Ovary (tissue), 9 donors: ENCODE results near the gene SFPQ. TPM values are rescaled to one million over a fixed set of nuclear protein-coding genes. Genes with fewer than 3 reads are reported as not detected.

Source experiments
- DNase-seq, 5 donors: peaks; one replicate each; pipeline ENCODE4 v3.0.0-alpha.2; 2019 to 2020
- H3K27ac ChIP-seq, 2 donors: fragments of 200-600 bp; one replicate each; pipeline versions ENCODE4 v1.5.1 to v1.8.0; 2019 to 2022
- H3K27me3 ChIP-seq: fragments of 200-600 bp; one replicate; pipeline ENCODE4 v1.8.0; 2022
- H3K36me3 ChIP-seq: fragments of 200-600 bp; sonication (generic); one replicate; pipeline ENCODE4 v1.5.1; 2019
- H3K4me1 ChIP-seq: one replicate; pipeline ENCODE4 v1.8.1; 2013; ENCODE audit warnings: mild to moderate bottlenecking, moderate library complexity; ENCODE audit not compliant: insufficient read depth
- H3K4me3 ChIP-seq: fragments of 200-600 bp; sonication (generic); one replicate; pipeline ENCODE4 v1.5.1; 2017
- H3K9me3 ChIP-seq, 2 donors: fragments of 200-600 bp in 1 of 2; sonication (generic) in 1 of 2; one replicate each; pipeline versions ENCODE4 v1.5.1 to v1.8.1; 2013 to 2019; ENCODE audit warnings: mild to moderate bottlenecking in 1 of 2, moderate library complexity in 1 of 2
- EP300 ChIP-seq: sonication (generic); formaldehyde crosslinking; IDR thresholded peaks from one replicate; pipeline ENCODE4 v1.6.1; 2017; ENCODE audit warnings: antibody characterized with exemption
- POLR2A ChIP-seq: fragments of 450-650 bp; IDR thresholded peaks from one replicate; pipeline ENCODE4 v1.6.1; 2017; ENCODE audit warnings: antibody characterized with exemption, mild to moderate bottlenecking, moderate library complexity
- WGBS, 3 donors: extraction: QIAGEN DNeasy Blood & Tissue Kit in 1 of 3; methylation state at CpG; one replicate each; pipeline versions ENCODE4 v1.1.5 to v1.1.7; 2013 to 2017; 5-methylcytosine and 5-hydroxymethylcytosine counted together
- intact Hi-C, 4 donors: fragments of 100-400 bp; cut with DNase I; formaldehyde crosslinking; loops; one replicate each; pipeline versions ENCODE4 v1.11.0 to v1.15.1; 2022 to 2023
- polyA plus RNA-seq, 2 donors: library from polyadenylated mRNA; stranded (reverse); fragments of 200-250 nt in 1 of 2; fragments of 350-450 nt in 1 of 2; fragmentation: Illumina TruSeq in 1 of 2; extraction: RNeasy Lipid Tissue Mini Kit (QIAGEN cat#74804) in 1 of 2; gene quantifications; one replicate each; pipeline ENCODE4 v1.2.3, GENCODE V29; 2013 to 2014
- total RNA-seq, 7 donors: library from RNA; depleted of rRNA in 2 of 7; stranded (reverse); fragments of >200 nt in 2 of 7; fragmentation: NEBNext Ultra II Directional in 3 of 7; extraction: Animal tissue kit (Norgen Biotek cat#: 25700) in 3 of 7; gene quantifications; one replicate each; pipeline versions ENCODE4 v1.1.0 to v1.2.4, GENCODE V29; 2016 to 2023
- TF ChIP-seq, protein P1 (sequence below), 3 donors: fragments of 450-650 bp in 2 of 3; fragments of 200-600 bp in 1 of 3; IDR thresholded peaks; one replicate each; pipeline versions ENCODE4 v1.5.1 to v1.8.0; 2016 to 2022; ENCODE audit warnings: antibody characterized with exemption in 3 of 3, mild to moderate bottlenecking in 1 of 3
- donor health status: DM: no; HTN: no; CAD: no; lungs with moderate emphysema.
- donor health status: DM: no; HTN: no; CAD: no.
- donor health status: Bipolar disorder and iron deficiency.
- donor health status: DM: yes; HTN: yes; CAD: no.
- donor health status: DM: no; HTN: no; CAD: no.
- donor health status: DM: yes; HTN: yes; CAD: no.

Gene SFPQ
- total and polyA plus RNA-seq, 9 donors, result 205 to 295 (median 270) TPM

DNA sequence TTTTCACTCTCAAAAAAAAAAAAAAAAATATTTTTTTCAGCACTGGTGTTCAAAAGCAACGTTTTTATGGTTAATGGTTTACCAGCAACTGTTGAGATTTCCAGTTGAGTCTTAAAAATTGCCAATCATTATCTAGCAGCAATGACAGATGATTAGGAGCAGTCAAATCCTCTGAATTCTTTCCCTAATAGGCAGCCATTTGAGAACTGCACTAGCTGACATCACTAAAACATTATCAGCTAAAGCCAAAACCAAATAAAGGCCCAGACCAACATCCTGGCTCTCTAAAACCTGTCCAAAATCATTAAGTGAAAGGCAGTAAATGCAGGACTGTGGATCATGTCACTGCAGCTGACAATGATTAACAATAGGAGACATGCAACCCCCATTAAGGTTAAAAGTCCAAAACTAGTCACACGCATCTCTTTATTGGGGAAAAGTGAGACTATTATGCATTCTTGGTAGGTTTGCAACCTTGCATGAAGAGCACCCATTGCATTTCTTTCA lies 14.0 kb downstream of the SFPQ start:
- Histone ChIP-seq H3K9me3 (no peaks in the 10 kb centered on the region), H3K27me3 (no peaks in the 10 kb centered on the region), H3K4me1 (no peaks in the 10 kb centered on the region), H3K36me3 (no peaks in the 10 kb centered on the region), H3K27ac (no peak overlapping the region), H3K4me3 (no peak overlapping the region)
- intact Hi-C loops, result no loop called here
- no peak for TF ChIP-seq EP300
- TF ChIP-seq, protein P1, sequence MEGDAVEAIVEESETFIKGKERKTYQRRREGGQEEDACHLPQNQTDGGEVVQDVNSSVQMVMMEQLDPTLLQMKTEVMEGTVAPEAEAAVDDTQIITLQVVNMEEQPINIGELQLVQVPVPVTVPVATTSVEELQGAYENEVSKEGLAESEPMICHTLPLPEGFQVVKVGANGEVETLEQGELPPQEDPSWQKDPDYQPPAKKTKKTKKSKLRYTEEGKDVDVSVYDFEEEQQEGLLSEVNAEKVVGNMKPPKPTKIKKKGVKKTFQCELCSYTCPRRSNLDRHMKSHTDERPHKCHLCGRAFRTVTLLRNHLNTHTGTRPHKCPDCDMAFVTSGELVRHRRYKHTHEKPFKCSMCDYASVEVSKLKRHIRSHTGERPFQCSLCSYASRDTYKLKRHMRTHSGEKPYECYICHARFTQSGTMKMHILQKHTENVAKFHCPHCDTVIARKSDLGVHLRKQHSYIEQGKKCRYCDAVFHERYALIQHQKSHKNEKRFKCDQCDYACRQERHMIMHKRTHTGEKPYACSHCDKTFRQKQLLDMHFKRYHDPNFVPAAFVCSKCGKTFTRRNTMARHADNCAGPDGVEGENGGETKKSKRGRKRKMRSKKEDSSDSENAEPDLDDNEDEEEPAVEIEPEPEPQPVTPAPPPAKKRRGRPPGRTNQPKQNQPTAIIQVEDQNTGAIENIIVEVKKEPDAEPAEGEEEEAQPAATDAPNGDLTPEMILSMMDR (IDR thresholded peaks at IDR 0.05), result no peak
- no peak for TF ChIP-seq POLR2A
- 44 to 46% (median 45%) methylated on average over 2 of the region's 2 CpGs for WGBS, 3 donors
- DNase-seq, result no peak

DNA sequence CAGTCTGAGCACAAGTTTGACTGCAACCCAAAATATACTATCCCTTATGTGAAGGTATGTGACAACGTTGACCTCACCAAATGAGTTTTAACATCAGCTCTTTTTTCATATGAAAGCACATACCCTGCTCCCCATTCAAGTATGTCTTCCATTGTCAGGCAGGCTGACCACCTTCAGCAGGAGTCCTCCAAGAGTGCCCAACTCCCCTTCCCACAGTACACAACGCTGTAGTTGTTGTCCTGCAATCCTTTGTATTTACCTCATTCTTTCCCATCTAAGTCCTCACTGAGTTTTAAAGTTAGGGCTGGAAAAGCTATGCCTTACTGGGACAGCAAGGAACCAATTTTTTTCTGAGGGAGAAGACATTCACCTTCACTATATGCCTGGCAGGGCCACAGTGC lies 14.7 kb downstream of the SFPQ start:
- WGBS, 3 donors, result 50 to 63% (median 54%) methylated on average over 2 of the region's 2 CpGs
- Histone ChIP-seq H3K36me3 (no peaks in the 10 kb centered on the region), H3K4me3 (no peak overlapping the region), H3K9me3 (no peaks in the 10 kb centered on the region), H3K4me1 (no peaks in the 10 kb centered on the region), H3K27me3 (no peaks in the 10 kb centered on the region), H3K27ac (no peak overlapping the region)
- DNase-seq, result no peak
- intact Hi-C loops, result no loop called here
- TF ChIP-seq, protein P1 (IDR thresholded peaks at IDR 0.05), result no peak
- TF ChIP-seq POLR2A, result no peak
- TF ChIP-seq EP300, result no peak

DNA sequence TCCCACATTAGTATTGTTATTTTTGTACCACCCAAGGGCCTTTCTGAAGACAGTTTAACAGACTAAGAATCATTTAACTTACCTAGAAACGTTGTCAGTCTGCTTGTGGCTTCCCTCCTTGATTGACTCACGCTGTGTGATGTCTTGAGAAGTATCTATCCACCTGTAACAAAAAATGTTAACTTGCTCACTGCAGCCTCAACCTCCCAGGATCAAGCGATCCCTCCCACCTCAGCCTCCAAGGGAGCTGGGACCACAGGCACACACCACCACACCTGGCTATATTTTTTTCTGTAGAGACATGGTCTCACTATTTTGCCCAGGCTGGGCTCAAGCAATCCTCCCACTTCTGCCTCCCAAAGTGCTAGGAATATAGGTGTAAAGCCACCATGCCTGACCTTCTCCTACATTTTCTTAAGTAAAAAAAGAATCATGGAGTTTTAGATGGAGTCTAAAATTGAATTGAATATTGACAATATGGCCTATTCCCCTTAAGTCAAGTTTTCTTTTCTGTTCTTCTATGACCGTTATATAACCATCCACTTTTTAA lies 15.6 kb downstream of the SFPQ start:
- H3K9me3 ChIP-seq, result no peaks in the 10 kb centered on the region
- TF ChIP-seq POLR2A (no peak), EP300 (no peak)
- TF ChIP-seq, protein P1 (IDR thresholded peaks at IDR 0.05), result no peak
- WGBS, 3 donors, result 84 to 87% (median 87%) methylated on average over 4 of the region's 4 CpGs
- no peak overlapping the region for H3K4me3 ChIP-seq
- H3K27me3 ChIP-seq, result no peaks in the 10 kb centered on the region
- no peak for DNase-seq
- H3K27ac ChIP-seq, result no peak overlapping the region
- intact Hi-C loops, result no loop called here
- H3K36me3 ChIP-seq, result no peaks in the 10 kb centered on the region
- H3K4me1 ChIP-seq, result no peaks in the 10 kb centered on the region

DNA sequence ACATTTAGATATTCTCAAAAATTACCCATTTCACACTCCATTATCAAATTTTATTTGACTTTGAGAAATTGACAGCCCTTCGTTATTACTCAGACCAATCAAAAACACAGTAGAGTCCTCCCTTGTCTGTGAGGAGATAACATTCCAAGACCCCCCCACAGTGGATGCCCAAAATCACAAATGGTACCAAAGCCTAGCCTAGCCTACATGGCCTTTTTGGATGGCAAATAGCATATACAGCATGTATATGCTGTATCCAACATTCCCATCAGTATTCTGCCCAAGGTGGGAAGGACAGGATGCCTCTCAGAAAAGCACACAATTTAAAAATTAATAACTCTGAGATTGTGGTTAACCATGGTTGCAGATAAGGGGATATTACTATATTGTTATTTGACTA lies 17.3 kb downstream of the SFPQ start:
- Histone ChIP-seq H3K36me3 (no peaks in the 10 kb centered on the region), H3K27me3 (no peaks in the 10 kb centered on the region), H3K27ac (no peak overlapping the region), H3K4me1 (no peaks in the 10 kb centered on the region), H3K4me3 (no peak overlapping the region), H3K9me3 (no peaks in the 10 kb centered on the region)
- no peak for DNase-seq
- intact Hi-C loops, result no loop called here
- 91 to 95% (median 92%) methylated on average over 1 of the region's 1 CpG for WGBS, 3 donors
- TF ChIP-seq POLR2A (no peak), EP300 (no peak)
- TF ChIP-seq, protein P1 (IDR thresholded peaks at IDR 0.05), result no peak
